Islet precursor cell (in vitro differentiated cells): Measurements from ENCODE around the gene ADA.
"Not testable (repeated sequence)": the region's sequence is repeated elsewhere in the genome, so short reads cannot be mapped to it uniquely, and the experiment has no call there.

Source experiments
- DNase-seq: peaks from one replicate; pipeline ENCODE4 v3.0.0-alpha.2; 2018

Gene ADA

GRCh38 chr20:44678242-44678641, 26.7 kb upstream of the ADA start:
- DNase-seq: peak; percentile 81

DNA sequence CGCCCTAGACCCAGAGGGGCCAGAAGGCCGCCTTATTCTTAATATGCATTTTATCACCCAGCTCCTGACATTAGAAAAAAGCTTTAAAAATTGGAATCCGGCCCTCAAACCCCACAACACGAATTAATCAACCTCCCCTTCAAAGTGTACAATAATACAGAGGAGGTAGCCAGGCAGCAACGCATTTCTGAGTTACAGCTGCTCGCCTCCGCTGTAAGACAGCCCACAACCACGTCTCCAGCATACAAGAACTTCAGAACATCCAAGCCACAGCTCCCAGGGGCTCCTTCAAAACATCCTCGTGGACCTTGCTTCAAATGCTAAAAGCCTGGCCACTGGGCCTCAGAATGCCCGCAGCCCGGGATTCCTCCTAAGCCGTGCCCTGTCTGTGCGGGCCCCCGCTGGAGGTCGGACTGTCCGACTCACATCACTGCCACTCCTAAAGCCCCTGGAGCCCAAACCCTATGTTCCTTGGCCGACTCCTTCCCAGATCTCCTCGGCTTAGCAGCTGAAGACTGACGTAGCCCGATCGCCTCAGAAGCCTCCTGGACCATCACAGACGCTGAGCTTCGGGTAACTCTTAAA, 20.9 kb upstream of the ADA start:
- DNase-seq: not testable (repeated sequence)

DNA sequence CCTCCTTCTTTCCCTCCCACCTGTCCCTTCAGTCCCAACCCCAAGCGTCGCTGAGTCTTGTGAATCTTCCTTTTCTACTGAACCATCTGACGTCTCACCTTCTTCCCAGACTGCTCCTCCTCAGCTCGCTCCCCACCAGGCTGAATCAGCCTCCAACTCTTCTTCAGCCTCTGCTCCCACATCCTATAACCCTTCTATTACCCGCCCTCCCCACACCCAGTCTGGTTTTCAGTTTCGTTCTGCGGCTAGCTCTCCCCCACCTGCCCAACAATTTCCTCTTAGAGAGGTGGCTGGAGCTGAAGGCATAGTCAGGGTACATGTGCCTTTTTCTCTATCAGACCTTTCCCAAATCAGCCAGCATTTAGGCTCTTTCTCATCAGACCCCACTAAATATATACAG, 20.0 kb upstream of the ADA start:
- not testable (repeated sequence) for DNase-seq

- DNase-seq: not testable (repeated sequence)
These were observed 19.4 kb upstream of the ADA start for GRCh38 chr20:44670851-44671250.

DNA sequence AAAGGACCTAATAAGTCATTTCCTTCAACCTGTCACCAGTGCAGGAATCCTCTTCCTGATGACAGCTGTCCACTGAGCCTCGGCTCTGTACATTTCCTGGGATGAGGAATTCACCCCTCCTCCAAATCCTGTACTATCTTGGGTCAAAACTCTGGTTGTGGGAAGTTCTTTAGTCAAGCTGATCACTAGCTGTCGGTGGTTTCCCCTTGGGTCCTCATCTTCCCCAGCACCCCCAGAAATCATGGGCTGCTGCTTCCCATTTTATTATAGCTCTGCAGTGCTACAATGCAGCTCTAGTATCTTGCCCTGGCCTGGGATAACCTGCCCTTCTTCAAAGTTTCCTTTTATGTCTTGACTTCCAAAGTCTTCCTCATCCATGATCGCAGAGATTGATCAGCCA, 14.6 kb upstream of the ADA start:
- DNase-seq: no peak

GRCh38 chr20:44664131-44664530, 12.6 kb upstream of the ADA start:
- DNase-seq: no peak

- DNase-seq: no peak
These were observed 10.8 kb upstream of the ADA start for GRCh38 chr20:44662261-44662660.

DNA sequence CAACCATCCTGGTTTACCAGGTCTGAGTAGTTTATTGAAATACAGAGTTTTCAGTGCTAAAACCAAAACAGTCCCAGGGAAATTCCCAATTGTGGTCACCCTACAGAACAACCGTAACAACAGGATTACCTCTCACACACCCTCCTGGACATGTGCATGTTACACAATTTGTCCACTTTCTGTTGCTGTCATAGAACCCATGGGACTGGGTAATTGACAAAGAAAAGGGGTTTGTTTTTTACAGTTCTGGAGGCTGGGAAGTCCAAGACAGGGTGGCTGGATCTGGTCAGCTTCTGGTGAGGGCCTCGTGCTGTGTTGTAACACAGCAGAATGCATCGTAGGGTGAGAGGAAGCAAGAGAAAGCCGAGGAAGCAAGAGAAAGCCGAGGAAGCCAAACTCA, 9.1 kb upstream of the ADA start:
- DNase-seq: no peak

- no peak for DNase-seq
These were observed 8.4 kb upstream of the ADA start for GRCh38 chr20:44659931-44660330.

- no peak for DNase-seq
These were observed 7.3 kb upstream of the ADA start for GRCh38 chr20:44658810-44659209.

- DNase-seq: no peak
These were observed 6.4 kb upstream of the ADA start for GRCh38 chr20:44657875-44658274.

DNA sequence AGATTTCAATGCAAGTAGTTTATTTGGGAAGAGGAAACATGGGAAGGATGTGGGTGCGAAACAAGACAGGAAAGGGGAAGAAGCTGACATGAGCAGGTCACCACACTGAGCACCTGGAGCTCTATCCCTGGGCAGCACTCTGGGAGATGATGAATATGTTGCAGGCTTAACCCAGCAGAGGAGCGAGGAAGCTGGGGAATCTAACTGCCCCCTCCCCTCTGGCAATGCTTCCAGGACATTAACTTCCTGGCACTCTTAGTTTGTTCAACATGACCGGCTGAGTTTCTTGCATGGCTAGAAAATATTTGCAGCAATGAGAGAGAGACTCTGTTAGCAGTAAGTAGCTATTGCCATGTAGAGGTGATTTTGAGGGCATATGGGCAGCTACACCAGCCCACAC, 4.9 kb upstream of the ADA start:
- no peak for DNase-seq

GRCh38 chr20:44654210-44654609, 2.7 kb upstream of the ADA start:
- not testable (repeated sequence) for DNase-seq

DNA sequence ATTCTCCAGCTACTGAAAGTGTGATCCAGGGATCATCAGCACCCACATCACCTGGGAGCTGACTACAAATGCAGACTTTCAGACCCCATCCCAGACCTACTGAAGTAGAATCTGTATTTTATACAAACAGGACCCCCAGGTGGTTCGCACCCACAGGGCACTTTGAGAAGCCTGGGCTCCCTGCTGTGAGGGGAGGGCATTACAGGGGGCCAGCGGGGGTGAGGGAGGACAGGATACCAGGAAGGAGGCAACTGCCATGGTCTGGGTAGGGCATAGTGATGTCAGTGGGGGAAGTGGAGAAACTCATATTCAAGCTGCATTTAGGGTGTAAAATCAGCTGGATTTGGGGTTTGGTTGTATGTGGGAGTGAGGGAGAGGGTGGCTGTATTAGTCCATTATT, 2.0 kb upstream of the ADA start:
- no peak for DNase-seq

DNA sequence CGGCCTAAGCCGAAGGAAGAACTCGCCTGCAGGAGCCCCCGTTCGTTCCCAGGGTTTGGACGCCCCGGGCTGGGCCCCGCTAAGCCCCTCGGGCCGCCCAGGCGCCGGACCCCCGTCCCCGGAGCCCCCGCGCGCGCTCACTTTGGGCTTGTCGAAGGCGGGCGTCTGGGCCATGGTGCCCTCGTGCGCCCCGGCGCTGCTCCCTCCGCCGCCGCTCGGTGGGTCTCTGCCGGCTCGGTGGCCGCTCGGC, 140 bp downstream of the ADA start:
- no peak for DNase-seq

DNA sequence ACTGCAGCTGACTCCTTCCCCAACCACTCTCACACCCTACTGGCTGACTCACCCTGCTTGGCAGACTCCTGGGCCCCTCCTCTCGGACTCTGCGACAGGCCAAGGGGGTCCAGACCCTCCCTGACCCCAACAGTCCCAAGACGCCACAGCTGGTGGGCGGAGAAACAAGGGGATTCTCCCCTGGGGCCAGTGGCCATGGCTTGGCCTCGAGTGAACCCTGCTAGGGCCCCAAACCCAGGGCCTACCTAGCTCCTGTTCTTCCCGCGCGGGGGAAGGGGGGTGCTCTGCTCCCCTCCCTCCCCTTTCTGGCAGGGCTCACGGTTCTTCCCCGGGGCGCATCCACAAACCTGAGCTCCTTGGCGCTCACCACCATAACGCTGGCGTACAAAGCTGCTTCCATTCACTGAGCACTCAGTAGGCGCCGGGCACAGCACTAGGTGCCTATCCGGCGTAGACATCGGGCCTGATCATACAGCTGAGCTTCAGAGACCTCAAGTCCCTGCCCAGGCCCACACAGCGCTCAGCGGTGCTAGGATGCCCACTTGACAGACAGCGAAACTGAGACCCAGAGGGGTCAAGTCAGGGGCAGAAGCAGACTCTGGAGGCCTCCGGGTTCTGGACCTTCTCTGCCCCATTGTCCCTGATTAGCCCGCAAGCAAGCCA, 597 bp downstream of the ADA start:
- no peak for DNase-seq

DNA sequence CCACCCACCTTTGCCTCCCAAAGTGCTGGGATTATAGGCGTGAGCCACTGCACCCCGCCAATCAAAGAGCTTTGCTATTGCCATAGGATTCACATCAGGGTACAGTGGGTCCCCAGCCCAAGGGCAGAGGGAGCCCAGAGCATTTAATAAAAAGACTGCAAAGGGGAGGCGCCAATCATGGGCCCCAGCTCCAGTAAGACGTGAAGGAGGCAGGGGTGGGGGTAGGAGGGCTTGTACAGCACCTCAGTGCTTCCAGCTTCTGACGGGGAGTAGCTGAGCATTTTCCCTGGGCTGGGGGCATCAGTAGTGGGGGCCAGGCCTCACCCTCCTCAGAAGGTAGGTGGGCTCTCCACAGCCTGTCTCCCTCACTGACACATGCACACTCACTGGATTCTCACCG, 1.5 kb downstream of the ADA start:
- DNase-seq: no peak

DNA sequence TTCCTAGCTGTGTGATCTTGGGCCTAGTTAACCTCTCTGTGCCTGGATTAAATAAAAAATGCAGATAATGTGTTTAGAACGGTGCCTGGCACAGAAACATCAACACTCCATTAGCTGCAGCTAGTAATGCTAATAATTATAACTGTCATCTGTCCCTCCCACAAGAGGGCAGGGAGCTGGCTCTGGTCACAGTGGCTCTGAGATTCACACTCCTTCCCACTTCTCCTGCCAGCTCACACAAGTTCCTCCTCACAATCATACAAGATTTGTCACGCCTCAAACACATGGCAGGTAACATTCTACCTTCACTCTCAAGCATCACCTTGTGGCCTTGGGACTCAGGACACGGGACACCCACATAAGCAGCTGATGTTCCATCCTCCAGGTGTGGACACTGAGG, 2.4 kb downstream of the ADA start:
- no peak for DNase-seq

DNA sequence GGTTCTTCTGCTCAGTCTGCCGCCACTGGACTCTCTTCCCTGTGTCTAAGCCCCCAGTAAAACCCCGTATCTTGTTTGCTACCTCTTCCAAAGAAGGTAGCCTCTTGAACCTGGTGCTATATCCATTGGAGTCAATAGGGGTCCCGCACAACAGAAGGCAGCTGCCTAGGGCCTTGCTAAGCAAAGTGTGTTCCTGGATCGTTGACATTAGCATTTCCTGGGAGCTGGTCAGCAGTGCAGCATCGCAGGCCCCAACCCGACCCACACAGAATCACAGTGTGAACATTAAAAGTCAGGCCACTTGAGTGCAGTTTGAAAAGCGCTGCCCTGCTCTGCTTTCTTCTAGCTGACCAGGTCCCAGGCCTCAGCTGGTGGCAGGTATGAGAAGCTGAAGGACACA, 2.9 kb downstream of the ADA start:
- no peak for DNase-seq

GRCh38 chr20:44648068-44648467, 3.4 kb downstream of the ADA start:
- no peak for DNase-seq

DNA sequence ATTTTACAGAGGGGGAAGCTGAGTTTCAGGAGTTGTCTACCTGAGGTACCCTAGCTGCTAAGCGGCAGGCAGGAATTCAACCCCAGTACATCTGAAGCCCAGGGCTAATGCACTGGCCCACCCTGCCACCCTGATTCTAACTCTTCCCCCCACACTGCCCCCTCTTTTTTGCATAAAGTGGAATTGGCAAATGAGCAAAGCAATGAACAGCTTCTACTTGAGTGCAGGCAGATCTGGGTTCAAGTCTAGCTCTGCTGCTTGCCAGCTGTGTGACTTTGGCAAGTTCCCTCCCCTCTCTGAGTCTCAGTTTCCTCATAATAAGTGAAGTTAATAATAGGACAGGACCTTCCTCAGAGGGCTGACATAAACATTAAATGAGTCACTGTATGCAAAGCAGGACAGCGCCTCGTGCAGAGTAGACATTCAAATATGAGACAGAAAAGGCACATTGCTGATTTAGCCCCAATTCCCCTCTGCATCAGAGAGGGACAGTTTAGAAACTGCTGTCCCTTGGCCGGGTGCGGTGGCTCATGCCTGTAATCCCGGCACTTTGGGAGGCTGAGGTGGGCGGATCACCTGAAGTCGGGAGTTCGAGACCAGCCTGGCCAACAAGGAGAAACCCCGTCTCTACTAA, 4.7 kb downstream of the ADA start:
- no peak for DNase-seq

DNA sequence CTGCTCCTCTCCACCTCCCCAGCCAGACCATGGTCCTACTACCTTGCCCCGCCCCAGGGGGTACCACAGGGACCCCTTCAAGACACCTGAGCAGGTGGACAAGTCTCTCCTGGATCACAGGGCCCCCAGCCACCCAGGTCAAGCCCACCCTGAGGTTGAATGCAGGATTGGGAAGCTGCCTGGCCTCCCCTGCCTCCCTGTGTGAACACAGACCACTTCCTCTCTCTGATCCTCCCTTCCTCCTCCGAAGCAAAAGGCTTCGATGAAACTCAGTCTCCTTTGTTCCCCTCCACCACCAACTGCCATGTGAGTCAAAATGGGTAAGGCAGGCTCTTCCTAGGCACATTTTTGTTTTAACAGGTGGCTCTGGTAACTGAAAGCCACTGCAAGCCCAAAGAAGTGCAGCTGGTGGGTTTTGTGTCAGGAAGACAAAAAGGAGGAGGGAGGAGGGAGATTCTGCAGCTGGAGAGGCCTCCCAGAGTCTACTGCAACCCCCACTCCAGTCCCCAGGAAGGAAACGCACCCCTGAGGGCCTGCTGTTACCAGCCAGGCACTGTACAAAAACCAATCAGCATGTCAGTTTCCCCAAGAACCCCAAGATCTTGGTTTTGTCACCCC, 5.4 kb downstream of the ADA start:
- no peak for DNase-seq

DNA sequence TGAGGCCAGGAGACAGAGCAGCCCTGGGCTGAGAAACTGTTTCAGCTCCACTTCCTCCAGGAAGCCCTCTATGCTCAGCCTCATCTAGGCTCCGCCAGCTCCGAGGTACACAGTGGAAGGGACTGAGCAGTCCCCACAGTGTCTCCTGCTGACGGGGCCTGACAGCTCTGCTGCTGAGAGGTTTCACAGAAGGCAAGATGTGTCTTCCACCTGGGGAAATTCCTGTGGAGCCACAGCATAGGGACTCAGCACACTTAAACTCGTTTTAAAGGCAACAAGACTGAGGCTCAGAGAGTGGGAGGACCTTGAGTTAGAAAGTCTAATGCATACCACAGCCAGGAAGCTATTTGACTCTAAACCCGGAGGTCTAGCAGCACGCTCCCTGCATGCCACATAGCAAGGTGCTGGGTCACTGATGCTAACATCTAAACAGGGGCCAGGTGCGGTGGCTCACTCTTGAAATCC, 6.8 kb downstream of the ADA start:
- DNase-seq: no peak

GRCh38 chr20:44644230-44644617, 7.3 kb downstream of the ADA start:
- no peak for DNase-seq
